GM12878 (cell line): ENCODE measurements around the gene CAMK1. TPM values are rescaled to one million over a fixed set of nuclear protein-coding genes. Genes with fewer than 3 reads are reported as not detected.

Experiments
- ATAC-seq: fragments of 200-7000 bp; cut with Tn5 transposase; 3 replicates; pipeline ENCODE4 v1.9.1; 2020; ENCODE audit warnings: mild to moderate bottlenecking, moderate library complexity
- BruUV-seq: library from RNA; stranded (reverse); fragments of 400-500 nt; replicated peaks from 2 replicates; lab custom pipeline; 2021; lab: Mats Ljungman, UMichigan
- CTCF ChIA-PET: fragments of 300-600 bp; sonication (Branson Sonifier 250); formaldehyde crosslinking; extraction: SDS; loops from one replicate; lab custom pipeline; 2021; ENCODE audit warnings: inconsistent platforms; lab: Yijun Ruan, JAX
- POLR2A ChIA-PET: fragments of 350-600 bp; formaldehyde crosslinking; extraction: SDS; loops from one replicate; lab custom pipeline; 2021; ENCODE audit warnings: inconsistent platforms; lab: Charles Lee
- RAD21 ChIA-PET: fragments of 300-600 bp; sonication (Branson Sonifier 250); formaldehyde crosslinking; loops from one replicate; lab custom pipeline; 2023; ENCODE audit warnings: antibody characterized with exemption; ENCODE audit not compliant: unreplicated experiment; lab: Charles Lee
- SMC1A ChIA-PET: fragments of 300-600 bp; sonication (Branson Sonifier 250); formaldehyde crosslinking; loops from one replicate; lab custom pipeline; 2023; ENCODE audit not compliant: unreplicated experiment, uncharacterized antibody; lab: Charles Lee
- DNase-seq: peaks from one replicate; pipeline ENCODE4 v3.0.0-alpha.2; 2011; ENCODE audit warnings: low read depth, low spot score
- FAIRE-seq: peaks from 3 replicates; lab custom pipeline; 2011; peaks lifted over from hg19 to GRCh38; lab: Jason Lieb, UNC
- H2AFZ ChIP-seq: 2 replicates; pipeline ENCODE4 v1.6.0; 2011; ENCODE audit warnings: low read depth, low read length, control low read depth; ENCODE audit not compliant: control insufficient read depth
- H3K27ac ChIP-seq: 2 replicates; pipeline ENCODE4 v1.5.1; 2011; ENCODE audit warnings: control low read depth; ENCODE audit not compliant: control insufficient read depth, insufficient read depth
- H3K27me3 ChIP-seq, 2 experiments: replicated peaks in 1 of 2; 2 replicates each; pipeline versions ENCODE4 v1.6.0 to v1.6.1; 2011; ENCODE audit warnings: low read length in 1 of 2; ENCODE audit not compliant: control insufficient read depth in 2 of 2, insufficient read depth in 2 of 2
- H3K36me3 ChIP-seq, 2 experiments: 2 replicates each; pipeline ENCODE4 v1.5.1; 2011; ENCODE audit warnings: low read length in 1 of 2; ENCODE audit not compliant: control insufficient read depth in 2 of 2, insufficient read depth in 2 of 2
- H3K4me1 ChIP-seq: 2 replicates; pipeline ENCODE4 v1.6.1; 2011; ENCODE audit warnings: mild to moderate bottlenecking, low read length, moderate library complexity, mixed read lengths; ENCODE audit not compliant: control insufficient read depth, insufficient read depth
- H3K4me2 ChIP-seq: 2 replicates; pipeline ENCODE4 v1.6.0; 2011; ENCODE audit warnings: control low read depth; ENCODE audit not compliant: control insufficient read depth, insufficient read depth
- H3K4me3 ChIP-seq: fragments of 200-600 bp; sonication (generic); 2 replicates; pipeline ENCODE4 v1.5.1; 2016
- H3K79me2 ChIP-seq: 2 replicates; pipeline ENCODE4 v1.6.0; 2011; ENCODE audit warnings: low read length; ENCODE audit not compliant: control insufficient read depth, insufficient read depth
- H3K9ac ChIP-seq: 2 replicates; pipeline ENCODE4 v1.8.0; 2011; ENCODE audit warnings: low read length, control low read depth, mixed read lengths; ENCODE audit not compliant: control insufficient read depth, insufficient read depth
- H3K9me3 ChIP-seq: replicated peaks from 3 replicates; pipeline ENCODE4 v1.5.1; 2011; ENCODE audit warnings: mild to moderate bottlenecking, low read length; ENCODE audit not compliant: control insufficient read depth, insufficient read depth
- H4K20me1 ChIP-seq: 2 replicates; pipeline ENCODE4 v1.6.0; 2011; ENCODE audit not compliant: control insufficient read depth, insufficient read depth
- MXI1 ChIP-seq: fragments of 150-350 bp; IDR thresholded peaks from 2 replicates; pipeline ENCODE4 v1.6.1; 2011; ENCODE audit warnings: low read depth, mild to moderate bottlenecking, inconsistent platforms, low read length, improper control_type of control experiment
- POLR2AphosphoS5 ChIP-seq: IDR thresholded peaks from 2 replicates; pipeline ENCODE4 v1.6.1; 2011; ENCODE audit warnings: mild to moderate bottlenecking, low read length, inconsistent platforms
- PRDM15 ChIP-seq: fragments of 450-650 bp; formaldehyde crosslinking; IDR thresholded peaks from 2 replicates; pipeline ENCODE4 v1.4.0; 2020; ENCODE audit warnings: mild to moderate bottlenecking, moderate library complexity
- SREBF2 ChIP-seq: IDR thresholded peaks from 2 replicates; pipeline ENCODE4 v1.6.1; 2012; ENCODE audit warnings: mild to moderate bottlenecking, low read length
- ZBTB40 ChIP-seq: fragments of 450-650 bp; IDR thresholded peaks from 2 replicates; pipeline ENCODE4 v1.6.1; 2016; ENCODE audit warnings: mild to moderate bottlenecking, moderate library complexity, borderline replicate concordance
- WGBS: methylation state at CpG from one replicate; pipeline ENCODE4 v1.1.6; 2016; ENCODE audit warnings: low lambda C conversion rate; ENCODE audit not compliant: insufficient replicate concordance, insufficient coverage; ENCODE audit errors: missing lambda C conversion rate; 5-methylcytosine and 5-hydroxymethylcytosine counted together
- in situ Hi-C: fragments of 300-500 bp; cut with MboI; formaldehyde crosslinking; loops from 9 replicates; pipeline ENCODE4 v1.14.3; 2018; ENCODE audit warnings: mixed read lengths
- intact Hi-C: fragments of 100-400 bp; cut with micrococcal nuclease; formaldehyde crosslinking; loops from one replicate; pipeline ENCODE4 v1.14.2; 2022; ENCODE audit not compliant: unreplicated experiment
- polyA plus RNA-seq, 11 experiments: library from polyadenylated mRNA; depleted of rRNA in 4 of 11; unstranded in 6 of 11; stranded (reverse) in 5 of 11; fragments of >200 nt; fragmentation: Nextera tagmentation in 4 of 11; fragmentation: Illumina TruSeq in 1 of 11; extraction: Ambion mirVana in 4 of 11; extraction: Trizol in 1 of 11; gene quantifications; 1 replicate in 1 of 11; 2 replicates in 10 of 11; pipeline versions ENCODE4 v1.2.1 to v1.2.3, GENCODE V29; 2011 to 2016; ENCODE audit warnings: inconsistent platforms in 2 of 11, missing spikeins in 2 of 11, low read depth in 1 of 11
- total RNA-seq, 4 experiments: library from RNA; depleted of rRNA in 3 of 4; stranded (reverse); fragments of >200 nt in 3 of 4; fragmentation: Illumina TruSeq in 1 of 4; extraction: Trizol in 1 of 4; gene quantifications; 2 replicates each; pipeline versions ENCODE4 v1.2.1 to v1.2.3, GENCODE V29; 2013 to 2021
- TF ChIP-seq, protein P1 (sequence below): fragments of 450-650 bp; conservative IDR thresholded peaks from 2 replicates; pipeline ENCODE4 v1.6.1; 2017; ENCODE audit warnings: mild to moderate bottlenecking, moderate library complexity
- TF ChIP-seq, protein P2 (sequence below): IDR thresholded peaks from 2 replicates; pipeline ENCODE4 v1.6.1; 2012; ENCODE audit warnings: mild to moderate bottlenecking, low read depth, low read length

Gene CAMK1
- total and polyA plus RNA-seq, 10 of the 15 experiments (the other 5 are each of a cell fraction or from before 2014, with no cell fraction given), result 0.24 to 2.1 (median 0.51) TPM; not detected in 2

DNA sequence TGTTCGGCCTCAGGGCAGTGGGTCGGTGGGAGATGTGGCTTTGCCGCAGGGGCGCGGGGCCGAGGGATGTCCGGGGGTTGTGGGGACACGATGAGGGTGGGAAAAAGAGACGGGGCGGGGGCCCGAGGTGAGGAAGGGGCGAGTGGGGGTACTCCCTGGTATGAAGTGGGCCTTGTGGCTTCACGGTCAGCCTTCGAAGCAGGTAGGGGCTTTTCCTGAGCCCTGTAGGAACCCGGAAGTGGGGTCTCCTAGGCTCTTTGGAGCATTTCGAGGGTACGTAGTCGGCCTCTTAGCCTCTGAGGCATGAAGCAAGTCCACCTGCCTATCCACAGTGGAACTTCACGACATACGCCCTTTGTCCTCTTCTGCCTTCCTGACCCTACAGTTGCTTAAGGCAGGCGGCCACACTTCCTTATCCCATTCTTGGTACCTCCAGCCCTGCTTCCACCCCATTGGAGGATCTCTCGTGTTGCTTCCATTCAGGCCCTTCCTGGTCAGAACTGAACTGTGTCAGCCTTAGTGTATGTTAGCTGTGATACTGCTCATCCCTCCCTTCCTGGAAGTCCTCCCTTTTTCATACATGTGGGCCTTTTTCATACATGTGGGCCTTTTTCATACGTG lies 23.5 kb upstream of the CAMK1 start:
- Histone ChIP-seq H2AFZ (no peak overlapping the region), H3K27ac (peak overlapping the region; percentile 99), H3K4me1 (peaks cover 14% of the 10 kb centered on the region), H3K79me2 (peaks cover 68% of the 10 kb centered on the region), H3K4me3 (peak overlapping the region; percentile 89), H3K9me3 (no peaks in the 10 kb centered on the region), H4K20me1 (peaks cover 6% of the 10 kb centered on the region; the same call in 1 of the 2 replicates), H3K9ac (peak overlapping the region; percentile 97), H3K36me3 (peaks cover 11 to 26% of the 10 kb centered on the region in 2 experiments), H3K4me2 (peak overlapping the region; percentile 36), H3K27me3 (no peaks in the 10 kb centered on the region)
- SMC1A ChIA-PET, result interaction anchor here (0.6 to 1.8 kb wide), 7 partner anchors 22 to 1850 kb away, joined by 3 to 11 read pairs (median 3); partner anchors contain the start of genes JAGN1, OGG1 and VGLL4
- intact Hi-C loops (loop anchor here (5.0 kb wide), 3 partner anchors 61 to 141 kb away; partner anchors contain the start of genes BRPF1 and CRELD1), in situ Hi-C loops (no loop called here)
- RAD21 ChIA-PET, result interaction anchor here (0.6 to 1.4 kb wide), 11 partner anchors 11 to 233 kb away, joined by 3 to 10 read pairs (median 5); partner anchors contain the start of genes BRPF1, CRELD1, FANCD2 and OGG1
- CTCF ChIA-PET, result interaction anchor here (0.6 to 1.6 kb wide), 10 partner anchors 11 to 399 kb away, joined by 3 to 6 read pairs (median 4); partner anchors contain the start of genes MTMR14 and OGG1
- FAIRE-seq, result no peak
- WGBS, result 1% methylated on average over 22 of the region's 23 CpGs
- POLR2A ChIA-PET, result interaction anchor here (0.8 to 2.0 kb wide), 12 partner anchors 10 to 431 kb away, joined by 3 to 20 read pairs (median 8); partner anchors contain the start of genes BRPF1, MTMR14, OGG1 and SETD5
- DNase-seq, result no peak
- TSS peak; percentile 67 for BruUV-seq
- peak; percentile 49 for ATAC-seq
- no peak for TF ChIP-seq SREBF2
- TF ChIP-seq PRDM15, result 0 out of 2 replicates have a peak, but pooled peaks have one; percentile 0
- TF ChIP-seq, protein P1, sequence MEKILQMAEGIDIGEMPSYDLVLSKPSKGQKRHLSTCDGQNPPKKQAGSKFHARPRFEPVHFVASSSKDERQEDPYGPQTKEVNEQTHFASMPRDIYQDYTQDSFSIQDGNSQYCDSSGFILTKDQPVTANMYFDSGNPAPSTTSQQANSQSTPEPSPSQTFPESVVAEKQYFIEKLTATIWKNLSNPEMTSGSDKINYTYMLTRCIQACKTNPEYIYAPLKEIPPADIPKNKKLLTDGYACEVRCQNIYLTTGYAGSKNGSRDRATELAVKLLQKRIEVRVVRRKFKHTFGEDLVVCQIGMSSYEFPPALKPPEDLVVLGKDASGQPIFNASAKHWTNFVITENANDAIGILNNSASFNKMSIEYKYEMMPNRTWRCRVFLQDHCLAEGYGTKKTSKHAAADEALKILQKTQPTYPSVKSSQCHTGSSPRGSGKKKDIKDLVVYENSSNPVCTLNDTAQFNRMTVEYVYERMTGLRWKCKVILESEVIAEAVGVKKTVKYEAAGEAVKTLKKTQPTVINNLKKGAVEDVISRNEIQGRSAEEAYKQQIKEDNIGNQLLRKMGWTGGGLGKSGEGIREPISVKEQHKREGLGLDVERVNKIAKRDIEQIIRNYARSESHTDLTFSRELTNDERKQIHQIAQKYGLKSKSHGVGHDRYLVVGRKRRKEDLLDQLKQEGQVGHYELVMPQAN, result 0 out of 2 replicates have a peak, but pooled peaks have one; percentile 64
- TF ChIP-seq MXI1, result no peak
- TF ChIP-seq, protein P2, sequence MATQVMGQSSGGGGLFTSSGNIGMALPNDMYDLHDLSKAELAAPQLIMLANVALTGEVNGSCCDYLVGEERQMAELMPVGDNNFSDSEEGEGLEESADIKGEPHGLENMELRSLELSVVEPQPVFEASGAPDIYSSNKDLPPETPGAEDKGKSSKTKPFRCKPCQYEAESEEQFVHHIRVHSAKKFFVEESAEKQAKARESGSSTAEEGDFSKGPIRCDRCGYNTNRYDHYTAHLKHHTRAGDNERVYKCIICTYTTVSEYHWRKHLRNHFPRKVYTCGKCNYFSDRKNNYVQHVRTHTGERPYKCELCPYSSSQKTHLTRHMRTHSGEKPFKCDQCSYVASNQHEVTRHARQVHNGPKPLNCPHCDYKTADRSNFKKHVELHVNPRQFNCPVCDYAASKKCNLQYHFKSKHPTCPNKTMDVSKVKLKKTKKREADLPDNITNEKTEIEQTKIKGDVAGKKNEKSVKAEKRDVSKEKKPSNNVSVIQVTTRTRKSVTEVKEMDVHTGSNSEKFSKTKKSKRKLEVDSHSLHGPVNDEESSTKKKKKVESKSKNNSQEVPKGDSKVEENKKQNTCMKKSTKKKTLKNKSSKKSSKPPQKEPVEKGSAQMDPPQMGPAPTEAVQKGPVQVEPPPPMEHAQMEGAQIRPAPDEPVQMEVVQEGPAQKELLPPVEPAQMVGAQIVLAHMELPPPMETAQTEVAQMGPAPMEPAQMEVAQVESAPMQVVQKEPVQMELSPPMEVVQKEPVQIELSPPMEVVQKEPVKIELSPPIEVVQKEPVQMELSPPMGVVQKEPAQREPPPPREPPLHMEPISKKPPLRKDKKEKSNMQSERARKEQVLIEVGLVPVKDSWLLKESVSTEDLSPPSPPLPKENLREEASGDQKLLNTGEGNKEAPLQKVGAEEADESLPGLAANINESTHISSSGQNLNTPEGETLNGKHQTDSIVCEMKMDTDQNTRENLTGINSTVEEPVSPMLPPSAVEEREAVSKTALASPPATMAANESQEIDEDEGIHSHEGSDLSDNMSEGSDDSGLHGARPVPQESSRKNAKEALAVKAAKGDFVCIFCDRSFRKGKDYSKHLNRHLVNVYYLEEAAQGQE, result no peak
- TF ChIP-seq ZBTB40, result peak; percentile 7; the same call in 1 of the 2 replicates
- TF ChIP-seq POLR2AphosphoS5, result peak; percentile 92
